HK-2 (cell line): Measurements from ENCODE around the gene VAMP4.
A peak's percentile ranks its signal among the peaks of the same experiment; 100 is the strongest.
"Not testable (repeated sequence)": the region's sequence is repeated elsewhere in the genome, so short reads cannot be mapped to it uniquely, and the experiment has no call there.

Source experiments
- DNase-seq: peaks from one replicate; pipeline ENCODE4 v3.0.0-alpha.2; 2018; ENCODE audit not compliant: unreplicated experiment

The VAMP4 gene

DNA sequence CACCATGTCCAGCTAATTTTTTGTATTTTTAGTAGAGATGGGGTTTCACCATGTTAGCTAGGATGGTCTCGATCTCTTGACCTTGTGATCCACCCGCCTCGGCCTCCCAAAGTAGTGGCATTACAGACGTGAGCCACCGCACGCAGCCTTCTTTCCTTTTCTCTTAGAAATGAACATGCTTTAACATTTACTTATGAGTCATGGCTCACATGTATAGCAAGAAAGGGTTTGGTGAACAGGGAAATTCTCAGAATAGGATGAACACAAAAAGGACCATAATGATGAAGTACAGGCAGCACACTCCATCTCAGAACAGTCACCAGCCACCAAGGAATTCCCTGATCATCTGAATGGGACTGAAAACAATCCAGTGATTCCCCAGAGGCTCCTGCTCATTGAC, 9.4 kb upstream of the VAMP4 start:
- no peak for DNase-seq

DNA sequence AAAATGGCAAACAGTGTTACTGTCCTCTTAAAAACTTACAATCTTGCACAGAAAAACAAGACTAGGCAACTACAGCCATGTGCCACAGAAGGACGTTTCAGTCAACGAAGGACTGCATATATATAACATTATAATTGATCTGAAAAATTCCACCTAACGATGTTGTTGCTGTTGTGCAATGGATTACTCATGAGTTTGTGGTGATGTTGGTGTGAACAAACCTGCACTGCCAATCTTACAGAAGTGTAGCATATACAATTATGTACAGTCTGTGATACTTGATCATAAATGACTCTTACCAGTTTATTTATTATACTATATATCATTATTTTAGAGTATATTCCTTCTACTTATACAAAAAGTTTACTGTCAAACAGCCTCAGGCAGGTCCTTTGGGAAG, 6.8 kb upstream of the VAMP4 start:
- DNase-seq, result no peak

DNA sequence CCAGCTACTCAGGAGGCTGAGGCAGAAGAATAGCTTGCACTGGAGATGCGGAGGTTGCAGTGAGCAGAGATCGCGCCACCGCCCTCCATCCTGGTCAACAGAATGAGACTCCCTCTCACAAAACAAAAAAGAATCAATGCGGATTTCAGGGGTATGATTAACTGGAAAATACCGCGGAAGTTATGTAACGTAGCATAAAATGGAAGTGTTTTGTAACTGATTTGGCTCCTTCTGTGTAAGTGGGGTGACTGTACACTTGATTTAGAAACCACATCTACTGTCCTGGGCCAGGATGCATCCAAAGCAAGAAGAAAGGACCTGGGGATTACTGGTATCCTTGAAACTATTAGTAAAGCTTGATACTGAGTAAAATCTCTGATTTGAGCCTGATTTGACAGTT, 3.1 kb upstream of the VAMP4 start:
- no peak for DNase-seq

DNA sequence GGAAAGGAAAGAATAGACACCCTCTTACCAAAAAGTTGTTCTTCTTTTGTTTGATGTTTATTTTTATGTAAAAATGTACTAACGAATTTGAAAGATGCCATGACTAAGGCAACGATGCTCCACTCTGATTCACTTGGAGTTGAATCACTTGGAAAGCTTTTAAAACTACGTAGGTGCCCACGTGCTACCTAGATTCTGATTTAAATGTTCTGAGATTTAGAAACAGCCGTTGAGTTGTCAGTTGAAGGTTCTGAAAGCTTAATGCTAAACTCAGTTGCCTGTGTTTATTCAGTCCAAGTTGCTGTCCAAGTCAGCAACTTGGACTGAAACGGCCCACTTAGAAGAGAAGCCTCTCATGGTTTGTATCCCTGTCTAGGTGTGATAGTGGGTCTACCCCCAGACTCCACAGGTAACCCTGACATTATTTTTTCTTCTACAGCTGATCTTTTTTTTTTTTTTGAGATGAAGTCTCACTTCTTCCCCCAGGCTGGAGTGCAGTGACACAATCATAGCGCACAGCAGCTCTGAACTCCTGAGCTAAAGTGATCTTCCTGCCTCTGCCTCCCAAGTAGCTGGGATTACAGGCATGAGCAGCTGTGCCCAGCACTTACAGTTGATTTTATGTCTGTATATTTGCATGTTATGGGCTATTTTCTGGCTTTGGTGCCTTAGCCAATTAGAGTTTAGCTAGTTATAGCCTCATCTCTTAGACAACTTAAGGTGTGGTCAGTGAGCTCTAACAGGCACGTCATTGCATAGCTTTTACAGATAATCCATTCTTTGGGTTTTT, 1.4 kb upstream of the VAMP4 start:
- peak; percentile 24 for DNase-seq

DNA sequence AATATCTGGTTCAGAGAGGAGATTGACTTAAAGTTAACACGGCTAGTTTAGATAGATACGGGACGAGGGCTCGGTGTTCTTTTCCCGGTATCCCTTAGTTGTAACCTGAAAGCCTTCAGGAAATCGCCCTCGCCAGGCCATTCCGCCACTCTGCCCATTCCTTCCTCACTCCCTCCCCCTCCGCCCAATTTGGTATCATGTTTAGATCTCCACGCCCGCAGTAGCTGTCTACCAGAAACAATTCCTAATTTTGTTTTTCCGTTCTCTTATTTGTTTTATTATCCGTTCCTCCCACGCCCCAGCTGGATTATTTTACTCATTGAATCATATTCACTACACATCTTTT, 685 bp upstream of the VAMP4 start:
- peak; percentile 57 for DNase-seq

DNA sequence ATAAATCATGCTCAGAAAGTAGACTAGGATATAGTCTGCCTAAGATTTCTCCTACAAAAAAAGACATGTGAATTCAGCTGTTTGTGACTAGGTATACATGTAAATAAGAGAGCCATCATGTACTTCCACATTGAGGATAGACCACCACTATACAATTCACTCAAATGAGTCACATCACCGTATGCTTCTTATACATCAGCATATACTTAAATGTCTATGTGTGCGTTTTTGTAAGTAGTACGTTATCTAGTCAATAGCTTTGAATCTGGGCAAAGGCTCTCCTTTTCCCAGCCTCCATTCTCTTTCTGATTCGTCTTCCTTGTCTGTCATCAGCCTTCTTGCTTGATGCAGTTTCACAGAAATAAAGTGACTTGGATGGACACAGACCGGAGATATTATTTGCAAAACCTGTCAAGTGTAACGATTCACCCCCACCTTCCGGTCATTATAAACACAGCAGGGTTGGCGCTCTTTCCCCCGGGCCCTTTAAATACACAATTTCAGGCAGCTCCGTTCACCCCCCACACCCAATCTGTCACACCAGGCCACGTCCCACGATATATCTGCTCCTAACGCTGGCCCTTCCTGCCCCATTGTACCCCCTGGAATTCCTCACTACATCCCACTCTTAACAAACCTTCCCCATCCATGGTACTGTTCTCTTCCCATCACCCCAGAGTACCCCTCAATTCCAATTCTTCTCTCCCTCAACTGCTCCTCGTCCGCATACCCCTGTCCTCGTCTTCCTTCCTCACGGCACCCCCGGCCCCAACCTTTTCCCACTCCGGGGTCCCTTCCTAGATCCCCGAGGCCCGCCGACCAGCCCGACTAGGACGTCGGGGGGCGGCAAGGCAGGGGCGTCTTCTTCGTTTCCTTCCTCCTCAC, 636 bp downstream of the VAMP4 start:
- peak; percentile 34 for DNase-seq

DNA sequence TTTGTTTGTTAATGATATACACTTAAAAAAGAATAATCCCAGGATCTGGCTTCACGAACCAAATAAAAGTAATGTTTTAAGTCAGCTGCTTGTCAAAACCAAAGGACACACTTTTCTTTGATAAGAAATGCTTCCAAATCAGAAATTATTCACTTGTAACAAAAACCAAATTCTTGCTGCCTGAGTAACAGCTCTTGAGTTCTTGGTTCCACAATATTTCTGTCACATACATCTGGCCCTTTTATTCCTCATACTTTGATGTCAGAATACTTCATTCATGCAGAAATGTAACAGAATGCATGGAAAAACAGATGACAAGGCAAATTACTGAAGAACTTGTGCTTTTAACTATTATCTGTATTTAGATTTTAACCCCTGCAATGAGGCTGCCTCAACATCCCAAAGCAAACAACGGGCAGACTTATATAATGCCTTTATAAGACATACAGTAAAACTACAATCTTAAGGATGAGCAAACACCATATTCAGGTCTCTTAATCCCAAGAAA, 1.5 kb downstream of the VAMP4 start:
- no peak for DNase-seq

DNA sequence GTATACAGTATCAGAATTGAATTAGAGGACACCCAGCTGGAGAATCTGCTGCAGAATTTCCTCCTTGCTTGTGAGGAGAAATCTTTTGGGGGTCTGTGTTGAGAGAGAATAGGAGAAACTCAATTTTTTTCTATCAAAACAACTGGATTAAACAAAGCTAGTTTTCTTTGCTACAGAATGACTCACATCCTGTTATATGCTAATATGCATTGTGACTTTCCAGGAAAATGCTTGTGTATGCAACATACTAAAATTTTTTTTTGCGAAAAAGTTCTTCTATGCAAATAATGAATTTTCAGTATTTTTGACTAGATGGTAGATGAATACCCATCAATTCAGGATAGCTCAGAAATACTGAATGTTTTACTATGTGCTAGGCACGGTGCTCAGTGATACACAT, 2.2 kb downstream of the VAMP4 start:
- no peak for DNase-seq

DNA sequence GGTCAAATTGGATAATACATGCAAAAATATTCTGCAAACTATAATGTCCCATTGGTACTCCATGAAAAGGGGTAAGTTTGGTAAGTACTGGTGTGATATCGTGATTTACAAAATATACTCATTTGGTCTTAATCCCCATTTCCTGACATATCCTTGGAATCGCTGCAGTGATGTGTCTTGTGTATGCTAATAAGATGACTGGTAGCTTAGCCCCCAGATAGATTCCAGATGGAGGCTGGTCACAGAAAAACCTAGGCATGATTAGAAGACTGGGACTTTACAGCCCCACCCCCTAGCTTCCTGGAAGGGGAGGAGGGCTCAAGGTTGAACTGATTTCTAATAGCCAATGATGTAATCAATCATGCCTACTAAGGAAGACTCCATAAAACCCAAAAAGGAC, 3.0 kb downstream of the VAMP4 start:
- DNase-seq, result no peak

DNA sequence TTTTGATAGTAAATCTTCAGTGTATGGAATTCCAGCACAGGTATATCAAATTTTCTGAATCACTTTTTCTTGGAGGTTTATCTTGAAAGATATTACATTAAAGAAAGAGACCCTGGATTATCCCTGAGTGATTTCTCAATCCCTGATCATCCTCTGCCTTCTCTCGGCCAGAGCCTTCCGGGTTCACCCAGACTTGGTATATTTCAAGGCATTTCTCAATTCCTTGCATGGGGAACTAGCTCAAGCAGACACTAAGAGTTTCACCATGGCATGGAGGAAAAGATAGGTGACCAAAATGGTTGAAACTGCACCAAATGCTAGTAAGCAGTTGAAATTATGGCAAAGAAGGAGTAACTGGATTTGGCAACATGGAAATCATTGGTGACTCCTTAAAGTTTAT, 5.7 kb downstream of the VAMP4 start:
- DNase-seq, result no peak

DNA sequence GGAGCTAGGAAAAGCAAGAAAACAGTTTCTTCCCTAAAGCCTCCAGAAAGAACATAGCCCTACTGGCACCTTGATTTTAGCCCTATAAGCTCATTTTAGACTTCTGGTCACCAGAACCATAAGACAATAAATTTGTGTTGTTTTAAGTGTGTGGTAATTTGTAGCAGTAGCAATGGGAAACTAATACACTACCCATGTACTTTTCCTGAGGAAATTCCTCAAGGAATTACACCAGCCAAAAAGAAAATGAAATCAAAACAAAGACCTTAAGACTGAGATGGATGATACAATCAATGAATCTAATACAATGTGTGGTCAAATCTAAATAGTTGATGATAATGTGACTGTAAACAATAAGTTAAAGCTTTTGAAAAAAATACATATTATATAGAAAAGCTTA, 11.8 kb downstream of the VAMP4 start:
- DNase-seq, result no peak

DNA sequence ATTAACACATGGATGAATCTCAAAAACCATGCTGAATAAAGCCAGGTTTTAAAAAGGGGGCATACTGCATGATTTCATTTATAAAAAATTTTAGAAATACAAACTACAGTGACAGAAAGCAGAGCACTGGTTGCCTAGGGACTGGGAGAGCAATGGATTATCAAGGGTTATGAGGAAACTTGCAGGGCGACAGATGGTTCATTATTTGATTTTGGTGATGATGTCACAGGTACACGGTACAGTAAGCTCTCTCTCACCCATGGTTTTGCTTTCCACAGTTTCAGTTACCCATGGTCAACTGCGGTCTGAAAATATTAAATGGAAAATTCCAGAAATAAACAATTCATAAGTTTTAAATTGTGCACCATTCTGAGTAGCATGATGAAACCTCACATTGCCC, 14.1 kb downstream of the VAMP4 start:
- no peak for DNase-seq

DNA sequence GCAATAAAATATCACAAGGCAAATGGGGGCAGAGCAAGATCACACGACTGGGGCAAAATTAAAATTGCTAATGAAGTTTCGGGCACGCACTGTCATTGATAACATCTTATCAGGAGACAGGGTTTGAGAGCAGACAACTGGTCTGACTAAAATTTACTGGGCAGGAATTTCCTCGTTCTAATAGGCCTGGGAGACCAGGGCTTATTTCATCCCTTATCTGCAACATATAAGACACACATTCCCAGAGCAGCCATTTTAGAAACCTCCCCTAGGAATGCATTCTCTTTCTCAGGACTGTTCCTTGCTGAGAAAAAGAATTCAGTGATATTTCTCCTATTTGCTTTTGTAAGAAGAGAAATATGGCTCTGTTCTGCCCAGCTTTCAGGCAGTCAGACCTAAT, 18.7 kb downstream of the VAMP4 start:
- DNase-seq, result not testable (repeated sequence)

DNA sequence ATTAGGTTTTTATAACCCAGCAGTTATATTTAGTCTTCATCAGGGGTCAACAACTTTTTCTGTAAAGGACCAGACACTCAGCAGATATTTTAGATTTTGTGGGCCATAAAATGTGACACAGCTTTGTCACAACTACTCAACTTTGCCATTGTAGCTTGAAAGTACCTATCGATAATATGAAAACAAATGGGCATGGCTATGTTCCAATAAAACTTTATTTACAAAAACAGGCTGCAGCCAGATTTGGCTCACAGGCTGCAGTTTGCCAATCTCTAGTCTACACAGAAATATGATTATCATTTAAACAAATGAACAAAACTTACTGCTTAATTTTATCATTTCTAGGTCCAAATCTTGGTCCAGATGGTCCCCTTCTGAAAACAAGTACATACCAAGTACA, 23.0 kb downstream of the VAMP4 start:
- no peak for DNase-seq

DNA sequence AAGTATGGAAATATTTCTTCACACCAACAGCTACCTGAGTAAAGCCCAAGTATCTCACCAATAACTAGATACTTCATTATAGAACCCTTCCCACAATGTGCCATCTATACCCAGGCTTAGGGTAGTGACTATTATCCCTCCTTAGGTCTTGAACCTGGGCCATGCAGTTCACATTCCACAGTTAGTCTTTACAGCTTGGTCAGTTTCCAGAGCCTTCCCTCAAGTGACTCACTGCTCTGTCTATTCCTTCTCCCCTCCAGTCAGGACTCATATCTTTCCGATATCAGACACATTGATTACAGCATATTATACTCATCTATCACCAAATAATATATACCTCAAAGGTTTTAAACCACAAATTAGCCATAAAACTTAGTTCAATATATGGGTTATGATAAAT, 23.6 kb downstream of the VAMP4 start:
- no peak for DNase-seq

DNA sequence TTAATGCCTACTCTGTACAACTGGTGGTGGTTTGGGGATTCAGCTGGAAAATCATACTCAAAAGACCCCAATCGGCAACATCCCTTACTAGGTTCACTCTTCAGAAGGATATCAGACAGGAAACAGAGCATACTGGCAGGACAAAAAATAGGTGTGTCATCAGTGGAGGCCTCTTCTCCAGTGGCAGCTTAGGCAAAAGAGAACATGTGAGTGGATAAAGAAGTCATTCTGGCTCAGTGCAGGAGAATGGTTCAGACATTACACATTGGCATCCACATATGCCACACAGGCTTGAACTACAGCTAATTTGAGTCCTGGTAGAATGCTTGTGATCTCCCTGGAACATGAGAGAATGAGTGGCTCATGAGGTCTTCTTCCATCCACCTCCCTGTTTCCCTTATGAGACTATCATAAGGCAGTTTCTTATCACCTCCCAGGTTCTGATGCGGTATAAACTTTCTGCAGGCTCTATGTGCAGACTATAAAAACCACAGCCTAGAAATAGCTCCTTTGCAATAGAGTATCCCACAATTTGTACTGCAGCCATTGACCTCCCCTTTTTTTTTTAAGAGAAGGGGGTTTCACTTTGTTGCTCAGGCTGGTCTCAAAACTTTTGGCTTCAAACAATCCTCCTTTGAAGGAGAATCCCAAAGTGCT, 24.7 kb downstream of the VAMP4 start:
- DNase-seq, result no peak

DNA sequence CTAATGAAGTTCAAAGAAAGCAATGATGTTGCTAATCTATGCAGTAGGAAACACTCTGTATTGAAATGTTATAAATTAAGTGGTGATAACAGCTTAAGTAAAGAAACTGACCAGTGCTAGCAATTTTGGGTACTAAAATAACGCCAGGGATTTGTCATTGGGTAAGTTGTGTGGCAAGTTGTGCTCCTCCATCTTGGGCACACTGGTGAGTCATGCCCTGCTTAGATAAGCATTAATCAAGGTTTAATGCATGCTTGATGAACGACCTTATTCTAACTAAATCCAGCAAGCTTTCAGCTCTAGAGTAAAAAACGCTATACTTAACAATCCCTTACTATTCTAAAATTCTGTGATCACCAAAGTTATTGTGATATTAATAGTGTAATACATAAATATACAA, 25.2 kb downstream of the VAMP4 start:
- no peak for DNase-seq

DNA sequence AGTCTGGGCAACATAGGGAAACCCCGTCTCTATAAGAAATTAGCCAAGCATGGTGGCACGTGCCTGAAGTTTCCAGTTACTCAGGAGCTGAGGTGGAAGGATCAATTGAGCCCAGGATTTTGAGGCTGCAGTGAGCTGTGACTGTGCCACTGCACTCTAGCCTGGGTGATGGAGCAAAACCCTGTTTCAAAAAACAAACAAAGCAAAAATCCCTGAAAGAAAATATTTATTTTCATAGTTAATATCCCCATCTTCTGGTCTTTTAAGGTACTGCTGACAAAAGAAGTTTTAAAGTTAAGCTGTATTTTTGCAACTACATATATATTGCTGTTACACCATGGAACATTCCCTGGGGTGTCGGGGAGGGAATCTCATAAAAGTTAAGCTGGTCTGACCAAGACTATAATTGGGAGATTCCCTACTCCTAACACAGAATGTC, 26.0 kb downstream of the VAMP4 start:
- peak; percentile 19 for DNase-seq

DNA sequence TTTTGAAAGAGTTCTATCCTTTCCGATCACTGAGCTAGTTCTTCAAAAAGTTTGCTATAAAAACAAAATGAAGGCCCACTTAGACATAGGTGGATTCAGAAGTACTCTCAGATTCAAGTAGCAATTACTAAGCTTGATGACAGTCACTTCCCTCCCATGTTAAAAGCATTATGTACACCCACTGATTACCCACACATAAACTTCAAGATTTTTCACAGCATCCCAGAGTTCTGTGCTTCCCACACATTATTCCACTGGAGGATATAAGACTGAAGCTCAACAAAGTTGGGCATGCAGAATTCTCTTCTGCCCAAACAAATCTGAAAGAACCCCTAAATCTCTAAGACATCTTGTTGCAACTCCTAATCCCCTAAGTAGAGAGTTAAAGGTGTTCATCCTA, 29.5 kb downstream of the VAMP4 start:
- DNase-seq, result no peak

DNA sequence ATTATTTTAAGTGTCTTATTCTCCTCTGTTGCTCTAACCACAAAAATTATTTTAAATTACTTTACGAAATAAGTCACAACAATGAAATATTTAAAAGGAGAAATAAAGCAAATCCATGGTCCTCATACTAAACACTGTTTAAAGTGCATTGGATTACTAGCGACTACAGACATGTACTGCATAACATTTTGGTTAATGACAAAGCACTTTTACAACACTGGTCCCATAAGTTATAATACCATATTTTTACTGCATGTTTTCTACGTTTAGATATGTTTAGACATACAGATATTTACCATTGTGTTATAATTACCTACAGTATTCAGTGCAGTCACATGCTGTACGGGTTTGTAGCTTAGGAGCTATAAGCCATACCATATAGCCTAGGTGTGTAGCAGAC, 30.2 kb downstream of the VAMP4 start:
- no peak for DNase-seq

DNA sequence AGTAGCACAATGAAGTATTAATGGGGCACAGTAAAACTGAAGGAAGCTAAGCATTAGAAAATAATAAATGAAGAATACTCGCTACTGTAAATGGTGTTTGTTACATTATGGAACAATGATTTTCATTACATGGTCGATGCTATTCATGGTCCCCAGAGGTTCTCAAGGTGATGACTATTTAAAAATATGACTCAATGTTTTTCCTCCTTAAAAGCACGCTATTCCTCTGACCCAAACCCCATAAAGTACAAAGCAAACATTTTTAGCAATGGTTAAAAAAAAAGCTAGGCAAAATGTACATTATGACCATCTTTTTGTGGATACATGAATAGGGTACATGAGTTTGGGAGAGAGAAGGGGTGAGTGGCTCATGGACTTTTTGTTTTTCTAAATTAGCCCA, 34.3 kb downstream of the VAMP4 start:
- no peak for DNase-seq

DNA sequence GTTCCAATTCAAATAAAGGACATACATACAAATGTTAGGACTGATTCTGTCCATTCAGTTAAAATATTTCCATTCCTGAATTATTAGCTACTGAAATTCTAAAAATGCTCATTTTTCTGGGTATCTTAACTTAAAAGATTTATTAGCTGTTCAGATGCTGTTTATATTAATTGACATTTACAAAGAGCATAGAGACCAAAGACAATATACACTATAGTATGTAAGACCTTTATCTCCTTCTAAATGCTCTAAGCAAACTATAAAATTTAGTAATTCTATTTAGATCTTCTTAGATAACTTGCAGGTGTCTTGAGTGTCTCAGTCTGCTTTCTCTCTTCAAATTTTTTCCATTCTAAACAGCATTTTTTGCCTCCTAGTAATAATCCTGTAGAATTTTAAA, 39.3 kb downstream of the VAMP4 start:
- DNase-seq, result no peak

DNA sequence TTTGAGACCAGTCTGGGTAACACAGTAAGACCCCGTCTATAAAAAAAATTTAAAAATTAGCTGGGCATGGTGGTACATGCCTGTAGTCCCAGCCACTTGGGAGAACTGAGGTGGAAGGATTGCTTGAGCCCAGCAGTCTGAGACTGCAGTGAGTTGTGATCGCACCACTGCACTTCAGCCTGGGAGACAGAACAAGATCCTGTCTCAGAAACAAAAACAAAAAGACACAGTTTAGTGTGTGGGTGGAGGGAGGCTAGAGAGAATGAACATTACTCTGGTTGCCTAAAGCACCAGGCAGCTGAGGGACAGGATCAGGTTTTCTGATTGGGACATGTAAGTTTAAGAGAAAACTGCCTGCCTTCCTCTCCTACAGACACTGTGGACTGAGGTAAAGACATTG, 42.3 kb downstream of the VAMP4 start:
- no peak for DNase-seq
